Superior temporal gyrus (tissue), 1 donor: ENCODE results near the gene PDZRN4.

Source experiments
- DNase-seq: peaks from one replicate; pipeline ENCODE4 v3.0.0-alpha.2; 2016; ENCODE audit errors: extremely low spot score

PDZRN4 gene

GRCh38 chr12:41452838-41453407 is 264.8 kb downstream of the PDZRN4 start:
- DNase-seq: no peak

- DNase-seq: no peak
These were observed 265.3 kb downstream of the PDZRN4 start for GRCh38 chr12:41453409-41453808.

- peak; percentile 48 for DNase-seq
These were observed 271.2 kb downstream of the PDZRN4 start for GRCh38 chr12:41459111-41459905.

- DNase-seq: peak; percentile 33
These were observed 271.7 kb downstream of the PDZRN4 start for GRCh38 chr12:41459906-41460214.

- DNase-seq: peak; percentile 40
These were observed 272.8 kb downstream of the PDZRN4 start for GRCh38 chr12:41460906-41461305.

GRCh38 chr12:41462312-41462711 is 274.2 kb downstream of the PDZRN4 start:
- DNase-seq: no peak

GRCh38 chr12:41465526-41465925 is 277.4 kb downstream of the PDZRN4 start:
- DNase-seq: no peak

- no peak for DNase-seq
These were observed 278.2 kb downstream of the PDZRN4 start for GRCh38 chr12:41466300-41466699.

GRCh38 chr12:41466802-41467201 is 278.7 kb downstream of the PDZRN4 start:
- no peak for DNase-seq

- no peak for DNase-seq
These were observed 279.6 kb downstream of the PDZRN4 start for GRCh38 chr12:41467591-41468325.

- DNase-seq: no peak
These were observed 280.2 kb downstream of the PDZRN4 start for GRCh38 chr12:41468341-41468740.

GRCh38 chr12:41468756-41469155 is 280.6 kb downstream of the PDZRN4 start:
- no peak for DNase-seq

- DNase-seq: no peak
These were observed 285.3 kb downstream of the PDZRN4 start for GRCh38 chr12:41473441-41473840.

GRCh38 chr12:41474001-41474400 is 285.9 kb downstream of the PDZRN4 start:
- no peak for DNase-seq

GRCh38 chr12:41476499-41477439 is 288.6 kb downstream of the PDZRN4 start:
- no peak for DNase-seq

GRCh38 chr12:41479426-41479825 is 291.3 kb downstream of the PDZRN4 start:
- no peak for DNase-seq

- no peak for DNase-seq
These were observed 297.1 kb downstream of the PDZRN4 start for GRCh38 chr12:41485203-41485602.

- no peak for DNase-seq
These were observed 298.6 kb downstream of the PDZRN4 start for GRCh38 chr12:41486718-41487117.

- DNase-seq: no peak
These were observed 307.9 kb downstream of the PDZRN4 start for GRCh38 chr12:41496009-41496408.

- no peak for DNase-seq
These were observed 309.3 kb downstream of the PDZRN4 start for GRCh38 chr12:41497409-41497808.

GRCh38 chr12:41504976-41505375 is 316.9 kb downstream of the PDZRN4 start:
- no peak for DNase-seq

GRCh38 chr12:41507286-41507685 is 319.2 kb downstream of the PDZRN4 start:
- no peak for DNase-seq
